GM18498 (cell line): Measurements from ENCODE around the gene CACNA2D1.

ENCODE experiments used
- ATAC-seq: cut with Tn5 transposase; IDR thresholded peaks from one replicate; pipeline ENCODE4 v1.9.1; 2021; ENCODE audit warnings: mild to moderate bottlenecking, moderate library complexity; ENCODE audit not compliant: unreplicated experiment

The CACNA2D1 gene

DNA sequence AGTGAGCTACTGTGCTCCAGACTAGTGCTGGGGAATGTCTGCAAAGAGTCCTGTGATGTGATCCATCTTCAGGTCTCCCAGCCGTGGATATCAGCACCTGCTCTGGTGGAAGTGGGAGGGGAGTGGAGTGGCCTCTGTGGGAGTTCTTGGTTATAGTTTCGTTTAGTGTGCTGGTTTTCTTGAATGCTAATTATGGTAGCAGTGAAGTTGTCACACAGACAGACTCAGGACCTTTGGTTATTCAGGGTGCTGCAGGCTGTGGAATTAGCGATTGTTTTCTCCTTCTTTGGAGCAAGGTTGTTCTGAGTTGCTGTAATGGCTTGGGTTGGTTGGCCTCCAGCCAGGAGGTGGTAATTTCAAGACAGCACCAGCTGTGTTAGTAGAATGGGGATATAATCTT is 541.0 kb downstream of the CACNA2D1 start:
- no peak for ATAC-seq
